Stimulated activated CD8-positive, alpha-beta memory T cell treated with anti-CD3 and anti-CD28 coated beads, Interleukin-2, amount 100 ng/mL, for 1 hour (primary cell): ENCODE data around the gene DFFB.
"Not testable (repeated sequence)": the region's sequence is repeated elsewhere in the genome, so short reads cannot be mapped to it uniquely, and the experiment has no call there.

ENCODE experiments used
- DNase-seq, 2 donors: peaks; one replicate each; pipeline ENCODE4 v3.0.0-alpha.2; 2020; ENCODE audit warnings: low read depth in 2 of 2

DFFB gene, protein sequence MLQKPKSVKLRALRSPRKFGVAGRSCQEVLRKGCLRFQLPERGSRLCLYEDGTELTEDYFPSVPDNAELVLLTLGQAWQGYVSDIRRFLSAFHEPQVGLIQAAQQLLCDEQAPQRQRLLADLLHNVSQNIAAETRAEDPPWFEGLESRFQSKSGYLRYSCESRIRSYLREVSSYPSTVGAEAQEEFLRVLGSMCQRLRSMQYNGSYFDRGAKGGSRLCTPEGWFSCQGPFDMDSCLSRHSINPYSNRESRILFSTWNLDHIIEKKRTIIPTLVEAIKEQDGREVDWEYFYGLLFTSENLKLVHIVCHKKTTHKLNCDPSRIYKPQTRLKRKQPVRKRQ

DNA sequence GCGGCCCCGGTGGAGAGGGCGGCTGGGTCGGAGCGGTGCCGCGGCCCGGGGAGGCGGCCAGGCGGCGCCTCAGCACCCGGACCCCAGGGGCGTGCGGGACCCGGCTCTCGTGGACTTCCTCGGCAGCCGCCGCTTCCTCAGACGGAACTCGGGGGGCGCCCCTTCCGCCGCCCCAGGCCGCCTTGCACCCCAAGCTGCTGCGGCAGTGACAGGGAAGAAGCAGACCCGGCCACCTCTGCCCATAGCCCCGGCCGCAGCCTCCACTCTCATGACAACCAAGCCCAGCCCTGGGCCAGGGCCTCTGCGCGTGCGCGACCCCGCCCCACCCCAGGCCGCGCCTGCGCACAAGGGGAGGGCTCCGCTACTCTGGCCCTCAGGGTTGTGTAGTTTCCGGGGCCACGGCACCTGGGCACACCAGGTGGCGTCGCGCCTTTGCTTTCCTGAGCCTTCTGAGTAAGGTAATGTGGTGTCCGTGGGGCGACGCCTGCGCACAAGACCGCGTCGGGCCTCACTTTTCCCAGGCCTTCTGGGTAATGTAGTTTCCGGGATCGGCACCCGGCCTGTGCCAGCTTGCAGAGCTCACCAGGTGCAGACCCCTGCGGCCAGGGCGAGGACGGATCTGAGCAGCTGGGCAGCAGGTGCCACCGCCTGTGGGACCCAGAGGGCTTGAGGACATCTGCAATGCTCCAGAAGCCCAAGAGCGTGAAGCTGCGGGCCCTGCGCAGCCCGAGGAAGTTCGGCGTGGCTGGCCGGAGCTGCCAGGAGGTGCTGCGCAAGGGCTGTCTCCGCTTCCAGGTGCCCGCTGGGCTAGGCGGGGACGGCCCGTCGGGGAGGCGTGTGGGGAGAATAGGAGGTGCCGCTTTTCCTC lies at the start of gene DFFB, which contains the start of gene CEP104:
DFFB (plus strand) TSS at position 554 of the 868 bp plus-strand sequence; CDS start at position 682, 128 bp downstream.
CEP104 (minus strand) TSS at position 289 of the 868 bp plus-strand sequence. CDS start 4,804 bp downstream, outside the sequence.
- DNase-seq = peak; percentile 90 to 93

DNA sequence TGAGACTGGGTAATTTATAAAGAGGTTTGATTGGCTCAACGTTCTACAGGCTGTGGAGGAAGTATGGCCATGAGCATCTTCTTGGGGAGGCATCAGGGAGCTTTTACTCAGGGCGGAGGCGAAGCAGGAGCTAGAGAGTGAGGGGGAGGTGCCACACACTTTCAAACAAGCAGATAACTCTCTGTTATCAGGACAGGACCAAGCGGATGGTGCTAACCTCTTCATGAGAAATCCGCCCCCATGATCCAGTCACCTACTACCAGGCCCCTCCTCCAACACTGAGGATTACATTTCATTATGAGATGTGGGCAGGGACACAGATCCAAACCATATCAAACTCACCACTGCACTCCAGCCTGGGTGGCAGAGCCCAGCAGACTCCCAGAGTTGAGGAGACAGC lies 49.5 kb upstream of the DFFB start:
- no peak for DNase-seq

DNA sequence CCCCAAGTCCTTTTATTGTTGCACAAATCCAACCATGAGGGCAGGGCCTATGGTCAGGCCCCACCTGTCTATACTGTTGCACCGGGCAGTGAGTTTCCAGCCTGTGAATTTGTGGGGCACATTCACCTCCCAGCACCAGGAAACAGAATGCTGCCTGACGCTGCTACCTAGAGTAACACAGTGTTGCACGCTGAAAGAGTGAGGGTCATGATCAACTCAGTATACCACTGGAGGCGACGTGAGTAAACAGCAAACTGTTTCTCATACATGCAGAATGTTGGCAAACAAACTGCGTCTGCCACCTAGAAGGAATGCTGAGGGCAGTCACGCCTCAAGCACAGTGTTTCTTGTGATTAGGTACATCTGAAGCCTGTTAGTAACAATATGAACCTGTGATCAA lies 47.6 kb upstream of the DFFB start:
- DNase-seq = no peak

DNA sequence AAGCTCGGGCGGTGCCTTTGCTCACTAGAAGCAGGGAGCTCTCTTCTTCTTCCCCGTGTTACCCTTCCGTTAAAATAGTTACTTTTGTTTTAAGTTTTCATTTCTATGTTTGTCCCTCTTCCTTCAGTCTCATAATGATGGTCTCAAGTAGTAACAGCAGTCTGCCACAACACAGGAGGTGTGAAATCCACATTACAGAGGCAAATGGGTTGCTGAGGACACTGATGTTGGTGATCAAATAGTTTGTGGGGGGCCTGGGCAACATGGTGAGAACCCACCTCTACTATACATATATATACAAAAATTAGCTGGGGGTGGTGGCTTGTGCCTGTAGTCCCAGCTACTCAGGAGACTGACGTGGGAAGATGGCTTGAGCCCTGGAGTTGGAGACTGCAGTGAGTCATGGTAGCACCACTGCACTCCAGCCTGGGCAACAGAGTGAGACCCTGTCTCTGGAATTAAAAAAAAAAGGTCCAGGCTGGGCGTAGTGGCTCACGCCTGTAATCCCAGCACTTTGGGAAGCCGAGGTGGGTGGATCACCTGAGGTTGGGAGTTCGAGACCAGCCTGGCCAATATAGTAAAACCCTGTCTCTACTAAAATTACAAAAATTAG lies 47.0 kb upstream of the DFFB start:
- DNase-seq = not testable (repeated sequence)

DNA sequence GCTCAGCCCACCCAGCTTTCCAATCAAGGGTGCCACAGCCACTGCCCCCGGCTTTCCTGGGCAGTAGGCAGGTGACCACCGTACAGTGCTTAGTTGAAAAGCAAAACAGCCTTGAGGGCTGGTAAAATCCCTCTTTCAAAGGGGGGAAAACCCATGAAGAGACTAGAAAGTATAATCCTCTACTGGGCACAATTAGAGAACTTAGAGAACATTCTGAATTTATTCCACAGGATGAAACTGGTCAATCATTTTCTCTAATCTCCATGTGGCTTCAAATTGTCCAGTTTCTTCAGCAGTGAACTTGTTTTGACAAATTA lies 45.7 kb upstream of the DFFB start:
- DNase-seq = no peak

DNA sequence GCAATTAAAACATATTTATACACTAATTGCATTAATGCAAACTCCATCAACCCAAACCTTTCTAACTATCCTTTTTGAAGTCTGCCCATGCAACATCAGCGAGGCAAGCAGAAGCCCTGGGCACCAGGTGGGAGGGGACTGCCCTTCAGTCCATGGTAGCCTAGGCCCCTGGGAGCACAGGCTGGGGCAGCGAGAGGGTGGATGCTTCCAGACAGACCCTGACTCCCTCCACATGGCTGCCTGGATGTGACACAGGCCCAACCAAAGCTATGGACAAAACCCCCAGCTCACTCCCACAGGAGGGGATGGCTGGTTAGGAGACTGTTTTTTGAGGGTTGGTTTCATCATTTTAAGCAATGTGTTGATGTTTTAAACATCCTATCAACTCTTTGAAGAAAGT lies 43.2 kb upstream of the DFFB start:
- DNase-seq = no peak

DNA sequence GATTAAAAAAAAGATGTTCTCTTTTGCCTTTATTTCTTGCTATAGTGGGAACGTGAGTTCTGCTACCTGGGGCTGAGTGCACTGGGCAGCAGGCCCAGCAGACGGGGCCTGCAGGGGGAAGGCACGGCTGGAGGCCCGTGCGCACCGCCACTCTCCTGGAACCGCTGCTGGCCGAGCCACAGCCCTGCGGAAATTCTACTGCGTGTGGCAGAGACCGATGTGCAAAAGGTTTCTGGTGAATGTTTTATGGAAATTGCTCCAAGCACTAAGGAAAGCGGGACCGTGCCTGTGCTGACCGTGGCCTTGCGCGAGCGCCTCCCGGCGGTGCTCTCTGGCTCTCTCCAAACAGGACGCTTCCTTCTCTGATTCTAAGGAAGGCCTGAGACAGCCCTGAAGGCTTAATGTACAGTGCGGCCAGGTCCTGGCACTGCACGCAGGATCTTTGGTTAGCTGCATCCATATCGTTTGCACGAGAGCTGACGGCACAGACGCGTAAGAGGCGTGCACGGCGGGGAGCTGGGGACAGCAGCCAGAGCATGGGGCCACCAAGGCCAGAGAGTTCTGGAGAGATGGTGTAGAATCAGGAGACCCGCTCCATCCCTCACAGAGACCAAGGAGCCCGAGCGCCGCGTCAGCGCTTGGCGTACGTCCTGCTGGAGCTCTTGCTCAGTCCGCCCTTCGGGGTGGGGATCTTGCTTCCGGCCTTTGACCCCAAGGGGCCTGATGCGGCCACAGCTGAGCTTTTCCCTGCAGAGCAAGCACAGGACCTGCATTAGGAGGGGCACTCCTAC lies 42.3 kb upstream of the DFFB start:
- DNase-seq = no peak

DNA sequence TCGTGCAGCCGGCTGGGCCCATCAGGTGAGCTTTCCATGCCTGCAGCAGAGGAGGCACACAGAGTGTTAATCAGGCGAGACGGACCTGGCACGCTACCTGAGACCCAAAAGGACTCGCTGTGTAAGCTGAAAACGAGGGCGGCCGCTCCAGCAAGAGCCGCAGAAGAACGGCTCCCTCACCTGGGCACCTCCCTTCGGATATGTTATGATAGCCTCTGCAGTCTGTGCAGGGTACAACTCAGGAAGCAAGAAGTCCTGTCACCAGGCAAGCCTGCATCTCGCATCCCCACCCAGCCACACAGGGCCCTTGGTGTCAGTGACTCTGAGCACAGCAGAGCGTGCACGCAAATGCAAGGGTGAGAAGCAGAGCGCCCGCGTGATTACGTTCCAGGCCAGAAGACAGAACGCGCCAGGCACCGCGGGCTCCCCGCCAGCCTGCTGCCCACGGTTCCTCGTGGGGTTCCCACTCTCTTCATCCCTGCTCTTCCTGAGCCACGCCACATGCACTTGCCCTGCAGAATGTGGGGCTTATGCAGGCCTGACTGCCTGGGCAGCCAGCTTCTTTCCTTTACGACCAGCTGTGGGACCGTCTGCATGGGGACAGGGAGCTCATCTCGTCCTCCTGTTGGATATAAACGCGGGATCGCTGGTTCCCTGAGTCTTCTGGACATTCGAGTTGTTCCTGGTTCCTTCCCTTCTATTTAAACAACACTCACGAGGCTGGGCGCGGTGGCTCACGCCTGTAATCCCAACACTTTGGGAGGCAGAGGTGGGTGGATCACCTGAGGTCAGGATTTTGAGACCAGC lies 40.7 kb upstream of the DFFB start:
- DNase-seq = no peak

DNA sequence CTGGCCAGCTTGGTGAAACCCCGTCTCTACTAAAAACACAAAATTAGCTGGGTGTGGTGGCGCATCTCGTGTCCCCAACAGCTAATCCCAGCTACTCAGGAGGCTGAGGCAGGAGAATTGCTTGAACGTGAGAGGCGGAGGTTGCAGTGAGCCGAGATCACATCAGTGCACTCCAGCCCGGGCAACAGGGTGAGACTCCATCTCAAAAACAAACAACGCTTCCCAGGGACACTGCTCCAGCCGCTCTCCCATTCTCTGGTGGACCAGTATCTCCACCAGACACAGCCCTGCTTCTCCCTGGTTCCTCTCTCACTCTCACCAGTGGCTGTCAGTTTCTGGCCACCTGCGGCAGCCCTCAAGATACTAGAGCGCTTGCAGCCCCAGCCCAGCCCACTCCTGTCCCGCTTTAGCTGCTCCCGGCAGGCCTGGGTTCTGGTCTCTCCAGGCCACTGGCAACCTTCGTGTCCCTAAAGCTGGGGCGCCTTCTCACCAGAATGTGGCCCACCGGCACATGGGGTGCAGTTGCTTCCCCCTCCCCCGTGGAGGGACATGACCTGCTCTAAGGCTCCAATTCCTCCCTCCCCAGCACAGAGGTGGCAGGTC lies 40.0 kb upstream of the DFFB start:
- DNase-seq = no peak

DNA sequence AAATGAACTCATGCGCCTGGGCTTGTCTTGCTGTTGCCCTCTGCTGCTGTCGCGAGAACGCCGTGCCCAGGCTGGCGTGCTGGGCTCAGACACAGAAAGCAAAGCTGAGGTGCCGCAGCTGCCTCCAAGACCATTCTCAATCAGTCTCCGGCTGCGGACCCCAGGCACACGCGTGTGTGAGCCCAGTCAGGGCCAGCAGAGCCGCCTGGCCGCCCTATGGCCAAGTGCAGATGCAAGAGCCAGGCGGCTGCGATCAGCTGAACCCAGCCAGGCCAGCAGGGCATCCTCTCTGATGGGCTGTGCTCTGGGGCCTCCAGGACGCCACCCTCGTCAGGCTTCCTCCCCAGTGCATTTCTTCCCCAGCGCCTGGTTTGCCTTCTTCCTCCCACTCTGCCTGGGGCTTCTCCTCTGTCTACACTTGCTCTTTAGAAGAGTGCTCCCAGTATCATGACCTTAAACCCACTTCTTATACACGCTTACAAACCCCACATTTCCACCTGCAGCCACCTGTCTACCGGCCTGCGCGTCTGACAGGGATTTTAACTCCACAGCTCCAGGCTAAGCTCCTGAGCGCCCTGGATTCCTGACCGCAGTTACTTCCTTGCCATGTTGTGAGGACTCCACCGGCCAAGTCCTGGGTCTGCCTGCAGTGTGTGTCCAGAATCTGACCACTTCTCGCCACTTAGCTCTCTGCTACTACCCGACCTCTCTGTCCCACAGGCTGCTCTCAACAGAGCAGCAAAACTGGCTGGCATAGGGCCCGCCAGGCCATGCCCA lies 39.3 kb upstream of the DFFB start:
- DNase-seq = no peak

DNA sequence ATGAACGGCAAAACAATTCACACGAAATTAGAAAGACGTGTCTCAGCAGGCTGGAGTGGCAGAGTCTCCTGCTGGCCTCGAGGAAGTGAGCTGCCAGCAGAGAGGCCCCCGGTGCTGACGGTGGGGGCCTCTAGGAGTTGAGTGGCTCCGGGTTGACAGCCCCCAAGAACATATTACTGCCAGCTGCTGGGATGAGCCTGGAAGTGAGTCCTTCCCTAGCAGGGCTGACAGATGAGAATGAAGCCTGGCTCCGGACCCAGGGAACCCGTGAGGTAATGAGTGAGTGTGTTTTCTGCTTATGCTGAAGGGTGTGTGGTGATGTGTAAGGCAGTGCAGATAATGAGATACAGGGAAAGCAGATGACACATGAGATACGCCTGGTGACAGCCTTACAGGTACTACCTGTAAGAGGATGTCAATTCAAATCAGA lies 37.5 kb upstream of the DFFB start:
- no peak for DNase-seq

DNA sequence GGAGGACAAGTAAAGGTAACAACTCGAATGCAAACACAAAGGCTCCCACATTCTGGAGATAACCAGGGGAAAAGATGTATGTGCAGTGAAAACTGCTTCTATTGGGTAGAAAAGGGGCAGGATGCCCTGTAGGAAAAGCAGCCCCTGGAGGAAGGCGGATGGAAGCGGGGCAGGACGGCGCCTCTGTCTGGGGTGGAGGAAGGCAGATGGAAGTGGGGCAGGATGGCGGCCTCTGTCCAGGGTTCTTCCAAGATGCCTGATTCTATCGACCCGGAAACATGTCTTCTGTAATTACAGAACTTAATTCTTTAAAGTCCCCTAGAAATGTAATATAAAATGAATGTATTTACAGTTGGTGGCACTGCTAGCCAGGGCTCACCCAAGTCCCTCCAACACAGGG lies 37.0 kb upstream of the DFFB start:
- no peak for DNase-seq

DNA sequence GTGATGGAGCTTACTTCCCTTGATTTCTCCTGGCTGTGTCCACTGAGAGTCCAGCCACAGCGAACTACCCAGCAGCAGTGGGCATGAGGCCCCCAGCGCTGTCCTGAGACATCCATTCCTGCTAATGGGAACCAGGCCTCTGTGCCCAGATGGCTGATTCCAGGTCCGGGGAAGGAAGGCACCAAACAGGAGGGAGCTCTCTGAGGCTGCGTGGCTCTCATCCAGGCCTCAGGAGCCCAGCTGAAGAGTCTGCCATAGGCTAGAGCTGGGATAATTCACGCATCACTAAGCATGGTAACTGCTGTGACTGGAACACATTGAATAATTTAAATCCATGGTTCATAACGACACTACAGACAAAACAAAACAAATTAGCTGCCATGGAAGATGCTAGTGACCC lies 36.3 kb upstream of the DFFB start:
- DNase-seq = no peak

DNA sequence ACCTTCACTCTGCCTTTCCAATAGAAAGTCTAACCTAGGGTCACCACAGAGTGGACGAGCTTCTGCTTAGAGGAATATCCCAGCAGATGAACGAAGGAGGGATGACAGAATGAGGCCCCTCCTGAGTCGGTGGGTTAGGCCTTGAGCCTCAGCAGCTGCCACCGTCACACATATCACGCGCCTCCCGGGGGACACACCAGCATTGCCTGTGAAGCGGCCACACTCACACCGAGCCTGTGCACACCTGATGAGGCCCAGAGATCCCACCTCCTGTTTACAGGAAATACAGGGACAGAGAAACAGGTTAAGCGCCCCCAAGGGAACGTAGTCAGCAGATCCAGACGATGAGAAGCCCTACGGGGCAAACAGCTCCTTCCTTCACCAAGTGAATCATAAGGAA lies 35.8 kb upstream of the DFFB start:
- no peak for DNase-seq

DNA sequence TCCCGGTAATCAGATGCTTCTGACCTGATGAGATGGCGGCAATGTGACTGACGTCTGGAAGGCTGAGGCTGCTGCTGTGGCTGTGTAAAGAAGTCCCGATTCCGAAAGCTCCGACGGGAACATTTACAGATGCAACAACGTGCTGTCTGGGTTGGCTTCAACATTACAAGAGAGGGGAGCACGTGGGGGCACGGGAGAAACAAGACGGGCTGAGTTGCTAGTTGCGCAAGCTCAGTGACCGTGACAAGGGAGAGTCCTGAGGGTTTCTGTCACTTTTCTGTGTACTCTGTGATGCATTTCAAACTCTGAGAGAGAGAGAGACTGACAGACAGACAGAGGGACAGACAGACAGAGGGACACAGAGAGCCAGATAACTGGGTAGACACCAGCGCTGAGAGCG lies 35.4 kb upstream of the DFFB start:
- no peak for DNase-seq

DNA sequence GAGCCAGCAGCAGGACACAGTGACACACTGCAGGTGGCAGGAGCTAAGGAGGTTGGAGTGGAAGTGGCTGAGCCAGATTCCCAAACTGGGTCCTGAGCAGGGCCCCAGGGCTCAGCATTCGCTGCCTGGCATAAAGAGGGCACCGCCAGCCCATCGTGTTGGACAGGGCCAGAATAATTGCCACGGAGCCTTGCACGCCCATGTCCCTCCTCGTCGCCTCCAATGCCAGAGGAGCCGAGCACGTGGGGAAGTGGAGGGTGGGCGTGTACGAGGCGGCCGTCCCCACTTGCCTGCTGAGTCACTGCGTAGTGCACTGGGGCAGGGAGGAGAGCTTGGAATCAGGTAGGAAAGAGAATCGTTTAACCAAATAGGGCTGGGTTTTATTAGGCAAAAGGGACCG lies 34.9 kb upstream of the DFFB start:
- DNase-seq = no peak

DNA sequence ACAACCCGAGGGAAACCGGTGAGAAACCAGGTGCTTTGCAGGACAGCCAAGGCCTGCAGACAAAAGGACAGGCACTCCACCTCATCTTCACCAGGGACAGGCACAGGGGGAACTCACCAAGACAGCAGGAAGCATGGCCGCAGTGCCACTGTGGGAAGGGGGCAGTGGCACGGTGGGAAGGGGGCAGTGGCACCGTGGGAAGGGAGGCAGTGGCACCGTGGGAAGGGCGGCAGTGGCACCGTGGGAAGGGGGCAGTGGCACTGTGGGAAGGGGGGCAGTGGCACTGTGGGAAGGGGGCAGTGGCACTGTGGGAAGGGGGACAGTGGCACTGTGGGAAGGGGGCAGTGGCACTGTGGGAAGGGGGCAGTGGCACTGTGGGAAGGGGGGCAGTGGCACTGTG lies 32.6 kb upstream of the DFFB start:
- no peak for DNase-seq

DNA sequence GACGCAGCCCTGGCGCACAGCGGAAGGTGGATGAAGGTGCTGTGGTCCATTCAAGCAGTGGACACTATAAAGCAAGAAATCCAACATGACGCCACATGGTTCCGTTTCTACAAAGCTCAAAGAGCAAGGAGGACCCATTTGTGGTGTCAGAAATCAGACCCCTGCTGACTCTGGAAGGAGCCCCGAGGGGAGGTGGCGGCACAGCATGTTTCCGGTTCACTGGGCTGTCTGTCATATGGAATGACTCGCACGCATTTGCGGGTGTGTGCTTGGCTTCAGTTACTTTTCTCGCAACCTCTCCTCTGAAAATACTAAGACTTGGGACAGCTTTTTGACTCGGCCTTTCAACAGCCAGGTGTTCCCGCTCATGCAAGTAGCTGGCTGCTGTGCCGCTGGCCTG lies 31.9 kb upstream of the DFFB start:
- no peak for DNase-seq

DNA sequence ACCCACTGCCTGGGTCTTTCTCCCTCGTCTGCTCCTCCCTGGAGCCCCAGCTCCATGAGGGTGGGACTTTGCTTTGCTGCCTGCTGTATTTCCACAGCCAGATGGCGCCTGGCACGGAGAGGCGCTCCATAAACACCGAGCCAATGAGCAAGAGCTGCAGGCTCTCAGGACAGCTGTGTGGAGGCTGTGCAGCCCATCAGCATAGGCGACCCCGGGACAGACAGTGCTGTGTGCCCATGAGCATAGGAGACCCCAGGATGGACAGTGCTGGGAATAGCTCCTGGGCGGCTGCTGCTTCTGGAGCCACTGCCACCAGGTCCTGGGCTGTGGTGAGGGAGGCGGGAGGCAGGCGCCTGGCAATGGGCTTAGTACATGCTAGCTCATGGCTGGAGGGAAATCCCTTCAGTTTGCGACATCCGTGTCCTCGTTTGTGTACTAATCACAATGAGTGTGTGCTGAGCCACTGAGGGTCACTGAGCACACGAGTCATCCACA lies 29.4 kb upstream of the DFFB start:
- no peak for DNase-seq

DNA sequence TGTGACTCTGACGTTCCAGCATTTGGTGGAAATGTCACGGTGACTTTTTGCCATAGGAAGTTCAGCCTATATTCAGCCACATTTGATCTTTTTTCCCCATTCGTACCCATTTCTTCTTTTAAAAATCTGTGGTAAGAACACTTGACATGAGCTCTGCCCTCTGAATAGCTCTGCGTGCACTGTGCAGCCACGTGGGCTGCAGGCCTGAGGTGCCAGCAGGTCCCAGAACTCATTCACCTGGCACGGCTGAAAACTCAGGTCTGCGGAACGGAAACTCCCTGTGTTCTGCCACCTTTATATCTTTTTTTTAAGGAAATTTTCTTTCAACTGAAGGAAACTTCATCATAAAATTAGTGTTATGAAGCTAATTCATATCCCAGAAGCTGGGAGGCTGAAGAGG lies 28.9 kb upstream of the DFFB start:
- no peak for DNase-seq
